Body of pancreas (tissue), 4 donors: ENCODE results near the gene NRL.

Experiments
- CTCF ChIP-seq, 7 experiments: fragments of 450-650 bp in 4 of 7; fragments of 200-600 bp in 3 of 7; sonication (generic) in 3 of 7; IDR thresholded peaks; one replicate each; pipeline ENCODE4 v1.5.1; 2016 to 2019; ENCODE audit warnings: antibody characterized with exemption in 7 of 7
- POLR2A ChIP-seq, 3 donors: fragments of 450-650 bp; IDR thresholded peaks; one replicate each; pipeline ENCODE4 v1.6.1; 2016; ENCODE audit warnings: antibody characterized with exemption in 3 of 3, mild to moderate bottlenecking in 2 of 3

- TF ChIP-seq CTCF (IDR thresholded peaks at IDR 0.05) (no peak), POLR2A (IDR thresholded peaks at IDR 0.05) (no peak)
Measured at GRCh38 chr14:24100197-24100981, 14.4 kb downstream of the NRL start.
